Activated CD4-positive, alpha-beta T cell treated with anti-CD3 and anti-CD28 coated beads, Interleukin-10, Interleukin-2, amounts not matched to agents 100 ng/mL and 50 ng/mL, durations not matched to agents 16 hours and 8 hours (primary cell): Measurements from ENCODE around the gene RAMP3.
A peak's percentile ranks its signal among the peaks of the same experiment; 100 is the strongest.
"Not testable (repeated sequence)": the region's sequence is repeated elsewhere in the genome, so short reads cannot be mapped to it uniquely, and the experiment has no call there.

ENCODE experiments used
- DNase-seq: peaks from one replicate; pipeline ENCODE4 v3.0.0-alpha.2; 2020

The RAMP3 gene

DNA sequence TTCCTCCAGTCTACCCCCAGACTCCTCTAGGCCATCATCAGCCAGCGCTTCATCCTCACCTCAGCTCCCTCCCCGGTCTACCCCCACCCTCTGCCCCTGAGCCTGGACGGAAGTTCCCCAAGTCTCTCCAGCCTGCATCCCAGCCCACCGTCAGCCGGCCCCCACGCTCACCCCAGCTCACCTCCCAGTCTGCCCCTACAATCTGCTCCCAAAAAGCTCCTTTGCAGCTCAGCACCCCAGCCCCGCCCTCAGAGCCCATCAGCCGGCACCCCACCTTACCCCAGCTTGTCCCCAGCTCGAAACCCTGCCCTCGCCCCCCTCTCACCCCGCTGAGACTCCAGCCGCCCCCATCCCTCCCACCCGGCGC is 322 bp upstream of the RAMP3 start:
- DNase-seq, result no peak

DNA sequence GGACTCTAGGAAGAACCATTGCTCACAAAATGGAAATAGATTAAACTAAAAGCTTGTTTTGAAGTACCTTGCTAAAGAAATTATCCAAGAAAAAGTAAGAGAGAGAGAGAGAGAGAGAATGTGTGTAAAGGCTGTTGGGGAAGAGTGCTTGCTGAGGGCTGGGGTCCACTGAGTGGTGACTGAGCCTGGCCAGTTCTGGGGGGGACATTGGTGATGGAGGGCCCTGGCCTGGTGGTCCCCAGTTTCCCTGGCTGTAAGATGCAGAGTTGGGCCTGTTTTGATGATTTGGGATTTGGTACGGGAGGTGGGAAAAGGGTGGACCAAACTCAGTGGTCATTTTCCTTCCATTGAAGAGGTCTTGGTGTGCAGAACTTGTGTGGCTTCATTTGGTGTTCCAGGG is 880 bp downstream of the RAMP3 start:
- no peak for DNase-seq

DNA sequence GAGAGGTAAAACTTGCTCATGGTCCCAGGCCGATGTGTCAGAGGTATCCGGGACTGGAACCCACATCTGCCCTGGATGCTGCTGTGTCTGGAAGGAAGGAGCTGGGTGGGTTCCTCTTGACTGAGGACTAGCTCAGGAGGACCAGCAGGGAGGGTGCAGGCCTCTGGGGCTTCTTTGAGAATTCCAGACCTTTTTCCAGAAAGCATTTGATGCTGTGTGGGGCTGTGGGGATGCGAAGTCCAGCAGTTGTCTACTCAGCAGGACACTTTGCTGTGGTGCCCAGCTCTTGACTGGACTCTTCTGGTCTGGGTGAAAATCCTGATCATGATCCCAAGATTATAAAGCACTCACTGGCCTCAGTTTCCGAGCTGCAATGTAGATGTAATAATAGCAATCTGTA is 1.7 kb downstream of the RAMP3 start:
- no peak for DNase-seq

DNA sequence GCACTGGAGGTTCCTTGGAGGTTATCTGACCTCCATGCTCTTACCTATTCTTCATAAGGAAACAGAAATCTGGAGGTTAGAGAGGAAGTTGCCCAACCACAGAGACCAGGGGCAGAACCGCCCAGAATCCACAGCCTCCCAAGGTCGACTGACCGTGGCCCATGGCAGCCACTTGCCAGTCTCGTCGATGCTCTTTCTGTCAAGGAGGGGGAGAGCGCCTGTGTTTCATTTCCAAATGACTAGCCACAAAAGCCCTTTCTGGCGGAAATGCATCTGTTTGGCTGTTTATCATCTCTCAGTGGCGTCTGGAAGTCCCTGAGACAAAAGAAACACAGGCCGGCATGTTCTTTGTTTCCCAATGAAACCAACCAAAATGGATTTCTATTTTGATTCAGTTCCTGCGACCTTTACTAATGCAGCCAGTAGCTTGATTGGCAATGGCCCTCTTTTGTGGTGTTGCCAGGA is 2.9 kb downstream of the RAMP3 start:
- no peak for DNase-seq

DNA sequence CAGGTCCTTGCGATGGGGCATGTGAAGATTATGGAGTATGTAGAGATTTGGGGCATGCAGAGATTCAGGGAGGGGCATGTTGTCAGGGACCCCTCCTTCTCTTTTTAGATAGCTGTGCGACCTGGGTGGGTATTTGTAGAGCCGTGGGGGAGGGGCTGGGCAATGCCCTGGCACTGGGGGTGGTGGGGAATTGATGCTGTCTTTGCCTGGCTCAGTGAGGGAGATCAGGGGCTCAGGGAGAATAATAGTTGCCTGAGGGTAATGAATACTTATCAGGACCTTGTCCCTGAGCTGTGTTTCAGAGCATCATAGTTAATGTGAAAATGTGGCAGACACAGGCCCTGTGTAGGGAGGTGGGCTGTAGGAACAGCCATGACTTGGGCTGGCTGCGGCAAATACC is 3.5 kb downstream of the RAMP3 start:
- no peak for DNase-seq

DNA sequence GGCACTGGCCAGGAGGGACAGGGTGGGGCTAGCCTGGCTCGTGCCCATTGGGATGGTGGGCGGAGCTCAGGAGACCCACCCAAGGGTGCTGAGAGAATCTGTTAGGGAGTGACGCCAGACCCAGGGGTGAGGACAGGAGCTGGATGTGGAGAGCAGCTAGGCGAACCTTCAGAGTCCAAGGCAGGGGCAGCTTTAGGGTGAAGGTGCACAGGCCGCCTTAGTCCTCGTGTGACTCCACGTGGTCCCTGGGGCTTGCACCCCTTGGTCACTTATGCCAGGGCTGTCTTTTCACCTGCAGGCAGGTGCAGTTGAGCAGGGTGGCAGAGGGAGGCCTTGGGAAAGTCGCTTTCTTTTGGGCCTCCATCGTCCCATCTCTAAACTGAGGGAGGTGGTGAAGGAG is 4.3 kb downstream of the RAMP3 start:
- DNase-seq, result no peak

DNA sequence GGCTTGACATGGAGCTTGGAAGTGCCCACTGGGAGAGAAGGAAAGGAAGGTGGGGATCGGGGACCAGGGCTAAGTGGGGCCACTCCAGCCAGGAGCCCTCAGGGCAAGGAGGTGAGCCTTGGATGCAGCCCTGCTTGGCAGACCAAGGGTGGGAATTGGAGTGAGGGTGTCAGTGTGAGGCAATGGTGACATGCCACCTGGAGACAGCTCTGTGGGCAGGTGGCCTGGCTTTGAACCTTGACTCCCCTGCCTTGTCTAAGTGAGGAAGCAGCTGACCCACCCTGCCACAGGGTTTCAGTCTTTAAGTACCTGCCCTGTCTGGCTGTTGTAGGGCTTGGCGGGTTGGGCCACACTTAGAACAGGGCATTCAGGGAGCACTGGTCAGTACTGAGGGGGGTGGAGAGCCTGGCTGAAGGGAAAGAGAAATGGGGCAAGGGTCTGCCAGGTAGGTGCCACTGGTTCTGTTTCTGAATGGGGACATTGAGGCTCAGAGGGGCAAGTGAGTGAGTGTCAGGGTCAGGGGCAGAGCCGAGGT is 4.8 kb downstream of the RAMP3 start:
- DNase-seq, result no peak

DNA sequence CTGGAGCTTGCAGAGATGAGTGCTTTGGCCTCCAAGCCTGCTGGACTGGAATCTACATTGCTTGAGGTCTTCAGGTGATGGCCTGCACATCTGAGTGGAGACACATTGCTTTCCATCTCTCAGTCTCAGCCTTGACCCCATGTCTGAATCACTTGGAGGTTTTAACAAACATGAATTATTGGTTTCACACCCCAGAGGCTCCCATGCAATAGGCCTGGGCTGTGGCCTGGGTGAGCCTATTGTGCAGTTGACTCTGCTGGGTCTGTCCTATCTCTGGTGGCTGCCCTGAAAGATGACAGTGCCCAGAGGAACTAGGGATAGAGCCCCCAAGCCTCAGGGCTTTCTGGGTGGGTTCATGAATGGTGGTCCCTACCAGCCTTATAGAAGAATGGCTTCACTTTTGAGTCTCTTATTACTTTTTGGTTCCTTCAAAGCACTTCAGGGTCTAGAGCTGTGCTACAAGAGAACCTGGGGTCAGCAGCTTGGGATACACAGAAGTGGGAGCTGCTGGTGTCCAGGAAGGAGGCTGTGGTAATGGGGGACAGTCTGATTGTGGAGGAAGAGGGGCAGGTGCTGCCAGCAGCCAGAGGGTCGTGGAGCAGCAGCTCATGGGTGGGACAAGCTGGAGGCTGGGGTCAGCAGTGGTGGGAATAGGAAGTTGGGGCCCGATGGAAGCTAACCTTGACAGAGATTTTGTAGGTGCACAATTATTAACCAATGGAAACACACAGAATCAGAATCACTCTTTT is 5.5 kb downstream of the RAMP3 start:
- no peak for DNase-seq

DNA sequence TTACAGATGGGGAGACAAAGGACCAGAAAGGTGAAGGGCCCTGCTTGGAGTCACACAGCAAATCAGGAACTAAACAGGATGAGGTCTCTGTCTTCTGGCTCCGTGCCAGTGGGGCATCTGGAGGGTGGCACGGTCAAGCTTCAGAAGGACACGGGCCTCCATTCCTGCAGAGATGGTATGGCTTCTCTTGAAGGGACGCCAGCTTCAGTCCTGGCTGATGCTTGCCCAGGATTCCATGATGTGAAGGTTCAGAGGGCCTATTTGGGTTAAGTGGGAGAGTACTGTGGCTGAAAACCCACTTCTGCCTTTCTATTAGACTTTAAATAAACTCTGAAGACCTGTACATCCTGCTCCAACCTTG is 6.1 kb downstream of the RAMP3 start:
- DNase-seq, result no peak

DNA sequence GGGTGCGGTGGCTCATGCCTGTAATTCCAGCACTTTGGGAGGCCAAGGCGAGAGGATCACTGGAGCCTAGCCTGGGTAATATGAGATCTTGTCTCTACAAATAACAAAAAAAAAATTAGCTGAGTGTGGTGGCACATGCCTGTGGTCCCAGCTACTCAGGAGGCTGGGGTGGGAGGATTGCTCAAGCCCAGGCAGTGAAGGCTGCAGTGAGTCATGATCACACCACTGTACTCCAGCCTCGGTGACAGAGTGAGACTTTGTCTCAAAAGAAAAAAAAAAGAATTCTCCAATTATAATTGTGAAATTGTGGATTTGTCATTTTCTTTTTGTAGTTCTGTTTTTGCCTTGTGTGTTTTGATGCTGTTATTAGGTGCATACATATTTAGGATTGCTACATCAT is 6.7 kb downstream of the RAMP3 start:
- DNase-seq, result not testable (repeated sequence)

DNA sequence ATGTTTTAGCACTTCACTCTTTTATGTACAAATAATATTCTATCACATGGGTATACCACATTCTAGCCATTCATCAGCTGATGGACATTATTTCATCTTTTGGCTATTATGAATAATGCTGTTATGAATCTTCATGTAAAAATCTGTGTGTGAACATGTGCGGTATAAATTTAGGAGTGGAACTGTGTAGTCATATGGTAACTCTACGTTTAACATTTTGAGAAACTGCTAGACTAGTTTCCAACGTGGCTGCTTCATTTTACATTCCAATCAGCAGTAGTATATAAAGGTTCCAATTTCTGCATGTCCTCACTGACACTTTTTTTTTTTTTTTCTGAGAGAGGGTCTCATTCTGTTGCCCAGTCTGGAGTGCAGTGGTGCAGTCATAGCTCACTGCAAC is 8.3 kb downstream of the RAMP3 start:
- DNase-seq, result no peak

DNA sequence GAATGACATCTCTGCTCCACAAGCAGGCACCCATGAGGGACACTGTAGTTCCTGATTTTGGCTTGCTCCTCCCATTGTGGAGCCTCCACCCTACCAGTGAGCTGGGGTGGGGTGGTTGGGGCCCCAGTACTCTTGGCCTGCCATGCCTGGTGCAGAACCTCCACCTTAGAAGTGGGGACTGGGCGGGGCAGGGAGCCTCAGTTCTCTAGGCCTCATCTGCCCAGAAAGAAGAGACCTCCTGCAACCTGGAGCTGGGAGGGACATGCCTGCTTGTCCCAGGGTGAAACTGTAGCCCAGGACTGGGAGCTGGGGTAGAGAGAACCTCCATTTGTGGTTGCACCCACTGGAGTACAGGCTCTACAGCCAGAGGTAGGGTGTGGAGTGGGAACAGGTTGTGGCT is 14.4 kb downstream of the RAMP3 start:
- DNase-seq, result no peak

DNA sequence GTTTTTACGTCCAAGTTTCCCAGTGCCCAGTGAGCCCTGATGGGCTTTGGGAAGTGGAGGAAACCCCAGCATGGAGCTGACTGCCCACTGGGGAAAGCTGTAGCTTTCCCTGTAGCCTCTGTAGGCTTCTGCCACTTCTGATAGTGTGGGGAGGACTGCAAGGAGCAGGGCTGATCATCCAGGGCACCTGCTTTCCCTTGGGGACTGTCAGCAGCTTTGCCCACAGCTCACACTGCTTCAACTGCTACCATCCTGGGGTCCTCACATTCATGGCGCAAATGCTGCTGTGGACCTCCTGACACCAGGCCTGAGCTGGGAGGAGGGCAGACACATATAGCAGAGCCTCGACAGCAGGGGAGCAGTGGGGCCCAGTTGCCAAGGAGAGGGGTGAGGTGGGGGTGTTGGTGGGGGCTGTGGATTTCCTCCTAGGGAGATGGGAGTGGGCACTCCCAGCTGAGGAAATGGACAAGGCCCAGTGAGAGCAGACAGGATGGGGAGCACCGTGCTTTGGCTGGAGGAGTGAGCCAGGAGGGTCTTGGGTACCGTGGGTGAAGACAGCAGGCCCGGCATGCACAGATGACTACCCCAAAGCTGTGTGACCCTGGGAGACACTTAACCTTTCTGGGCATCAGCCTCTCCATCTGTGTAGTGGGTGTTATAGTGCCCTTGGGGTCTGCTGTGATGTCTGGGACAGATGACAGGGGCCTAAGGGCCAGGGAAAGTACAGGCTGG is 16.2 kb downstream of the RAMP3 start:
- DNase-seq, result no peak

DNA sequence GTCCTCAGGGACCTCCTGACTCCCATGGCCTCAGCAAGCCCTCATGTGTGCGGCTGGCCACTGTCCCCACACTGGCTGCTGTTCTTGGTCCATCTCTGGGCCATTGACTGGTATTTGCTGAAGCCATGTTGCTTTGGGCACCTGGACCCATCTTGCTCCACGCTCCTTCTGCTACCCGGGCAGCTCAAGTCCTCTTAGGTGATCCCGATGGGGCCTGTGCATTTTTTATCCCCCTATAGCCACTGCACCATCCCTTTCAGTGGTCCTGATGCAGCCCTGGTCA is 16.7 kb downstream of the RAMP3 start:
- no peak for DNase-seq

DNA sequence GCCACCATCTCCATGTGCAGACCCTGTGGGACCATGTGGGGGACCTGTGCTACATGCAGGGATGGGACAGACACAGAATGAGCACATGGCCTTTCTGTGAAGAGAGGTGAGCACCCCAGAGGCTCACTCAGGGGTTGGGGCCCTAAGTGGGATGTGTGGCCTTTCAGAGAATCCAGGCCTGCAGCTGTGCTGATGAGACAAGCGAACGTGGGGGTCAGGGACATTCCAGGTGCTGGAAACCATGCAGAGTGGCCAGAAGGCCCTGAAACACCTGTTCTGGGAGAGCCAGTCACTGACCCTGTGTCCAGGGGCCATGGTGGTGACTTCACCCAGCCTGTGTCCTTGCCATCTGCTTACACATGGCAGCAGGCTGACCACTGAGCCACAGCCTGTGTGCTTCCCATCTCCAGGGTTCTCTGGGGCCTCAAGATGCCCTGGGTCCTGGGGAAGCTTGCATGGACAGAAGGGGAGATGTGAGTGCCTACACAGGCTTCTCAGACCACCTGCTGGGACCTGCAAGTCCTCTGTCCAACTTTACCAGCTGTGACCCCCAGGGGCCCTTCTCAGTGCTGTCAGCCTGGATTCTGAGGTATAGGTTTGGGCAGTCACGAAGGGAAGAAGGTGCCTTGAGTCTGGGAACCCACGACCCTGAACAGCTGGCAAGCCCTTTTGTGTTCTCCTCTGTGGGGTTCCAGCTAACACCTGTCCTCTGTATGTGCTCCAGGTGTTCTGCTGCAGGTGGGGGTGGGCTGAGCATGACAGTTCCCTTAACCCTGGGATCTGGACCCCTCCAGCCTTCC is 17.6 kb downstream of the RAMP3 start:
- DNase-seq, result no peak

DNA sequence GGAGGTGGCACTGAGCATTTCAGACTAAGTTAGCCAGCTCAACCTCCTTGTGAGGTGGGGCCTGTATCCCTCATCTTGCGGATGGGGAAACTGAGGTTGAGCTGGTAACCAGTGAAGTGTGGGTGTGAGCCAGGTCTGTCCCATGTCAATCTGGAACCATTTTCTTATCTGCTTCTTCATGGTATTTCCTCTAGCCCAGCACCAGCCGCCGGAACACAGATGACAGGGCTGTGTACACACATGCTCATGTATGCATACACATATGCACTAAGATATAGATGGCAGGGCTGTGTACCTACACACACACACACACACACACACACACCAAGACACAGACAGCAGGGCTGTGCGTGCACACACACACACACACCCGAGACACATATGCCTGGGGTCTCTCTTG is 18.5 kb downstream of the RAMP3 start:
- DNase-seq, result no peak

DNA sequence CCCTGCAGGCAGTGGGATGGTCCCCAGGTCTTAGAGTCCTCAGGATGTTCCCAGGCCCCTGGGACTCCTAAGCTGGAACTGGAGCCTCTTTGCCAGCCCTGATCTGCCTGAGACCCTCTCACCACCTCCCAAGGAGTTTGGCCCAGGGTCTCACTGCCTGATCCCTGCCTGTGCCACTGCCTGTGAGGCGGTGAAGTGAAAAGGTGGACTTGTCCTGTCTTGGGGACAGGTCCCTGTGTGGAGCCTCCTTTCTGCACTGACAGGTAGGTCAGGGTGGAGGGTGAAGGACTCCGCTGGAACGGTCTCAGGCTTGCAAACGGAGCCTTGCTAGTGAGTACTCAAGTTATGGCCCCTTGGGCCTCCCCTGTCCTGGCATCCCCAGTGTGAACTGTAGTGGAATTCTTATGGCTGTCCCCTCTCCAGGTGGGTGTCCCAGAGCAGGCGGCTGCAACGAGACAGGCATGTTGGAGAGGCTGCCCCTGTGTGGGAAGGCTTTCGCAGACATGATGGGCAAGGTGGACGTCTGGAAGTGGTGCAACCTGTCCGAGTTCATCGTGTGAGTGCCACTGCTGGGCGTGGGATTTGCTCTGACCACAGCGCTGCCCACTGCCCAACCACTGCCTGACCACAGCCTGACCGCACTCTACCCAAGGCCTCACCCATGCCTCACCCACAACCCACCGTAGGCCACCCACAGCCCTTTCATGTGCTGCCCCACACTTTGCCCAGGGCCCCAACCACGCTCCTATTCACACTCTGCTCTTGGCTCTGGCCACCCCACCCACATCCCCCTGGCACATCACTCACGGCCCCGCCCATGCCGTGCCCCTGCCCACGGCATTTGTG is 19.5 kb downstream of the RAMP3 start:
- no peak for DNase-seq

DNA sequence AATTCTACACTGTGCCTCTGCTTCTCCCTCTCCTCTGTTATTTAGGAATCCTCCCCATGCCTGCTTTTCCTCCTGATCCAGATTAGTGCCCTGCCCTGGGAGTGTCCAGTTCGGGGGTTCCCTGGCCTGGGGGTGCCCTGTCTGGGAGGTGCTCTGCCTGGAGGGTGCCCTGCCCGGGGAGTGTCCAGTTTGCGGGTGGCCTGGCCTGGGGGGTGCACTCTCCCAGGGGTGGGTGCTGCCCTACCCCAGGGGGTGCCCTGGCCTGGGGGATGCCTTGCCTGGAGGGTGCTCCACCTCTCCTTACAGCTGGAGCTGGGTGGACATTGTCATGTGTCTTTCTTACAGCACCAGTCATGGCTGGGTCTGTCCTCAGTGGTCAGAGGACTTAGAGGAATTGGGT is 20.2 kb downstream of the RAMP3 start:
- no peak for DNase-seq

DNA sequence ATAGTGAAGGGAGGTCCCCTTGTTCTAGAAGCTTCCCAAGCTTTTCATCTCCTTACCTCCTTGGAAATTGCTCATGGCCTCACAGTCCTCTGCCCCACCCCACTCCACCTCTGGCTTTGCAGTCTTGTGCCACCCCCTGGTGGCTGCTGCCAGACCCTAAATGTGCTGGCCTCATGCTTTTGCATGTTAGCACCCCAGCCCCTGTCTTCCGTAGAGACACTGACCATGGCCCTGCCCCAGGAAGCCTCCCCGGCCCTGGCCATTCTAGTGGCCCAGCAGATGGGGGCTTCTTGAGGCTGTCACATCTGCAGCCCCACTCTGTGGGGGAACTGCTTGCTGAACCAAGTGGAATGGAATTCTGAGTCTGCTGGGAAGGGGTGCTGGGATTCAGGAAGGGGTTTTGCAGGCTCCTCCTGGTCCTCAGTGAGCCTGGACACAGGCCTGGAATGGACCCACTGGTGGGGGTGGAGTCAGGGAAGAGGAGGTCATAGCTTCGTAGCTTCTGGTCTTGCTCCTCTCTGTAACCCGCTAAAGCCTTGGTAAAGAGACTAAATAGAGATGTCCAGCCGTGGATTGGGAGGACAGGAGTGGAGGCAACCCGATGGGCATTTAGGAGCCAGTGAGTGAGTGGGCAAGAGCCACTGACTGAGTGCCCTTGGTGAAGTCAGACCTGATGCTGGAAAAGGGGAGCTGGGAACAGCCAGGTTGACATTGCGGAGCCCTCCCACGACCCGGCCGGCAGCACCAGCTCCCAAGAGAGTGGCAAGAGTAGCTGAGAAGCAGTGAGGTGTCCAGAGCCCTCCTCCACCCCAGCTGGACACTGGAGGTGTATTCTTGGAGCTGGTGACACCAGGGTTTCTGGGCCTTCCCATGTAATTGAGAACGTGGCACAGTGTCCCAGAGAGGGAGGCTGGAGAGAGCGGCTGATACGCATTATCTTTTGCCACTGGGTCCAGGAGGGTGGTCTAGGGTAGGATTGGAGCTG is 20.9 kb downstream of the RAMP3 start:
- DNase-seq, result peak; percentile 17

DNA sequence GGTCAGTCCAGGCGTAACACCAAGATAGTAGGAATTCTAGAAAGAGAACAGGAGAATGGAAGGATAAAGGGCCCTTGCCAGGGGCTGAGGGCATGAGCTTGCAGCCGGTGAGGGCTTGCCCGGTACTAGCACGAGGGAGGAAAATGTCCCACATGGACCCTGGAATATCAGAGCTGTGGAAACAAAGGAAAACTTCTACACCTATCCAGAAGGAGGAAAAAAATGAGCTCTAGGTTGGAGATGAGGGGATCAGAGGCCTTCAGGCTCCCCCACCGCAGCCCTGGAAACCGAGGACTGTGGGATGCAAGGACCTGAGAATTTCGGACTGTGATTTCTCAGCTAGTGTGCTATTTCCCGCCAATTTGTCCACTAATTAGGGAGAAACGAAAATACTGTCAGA is 22.1 kb downstream of the RAMP3 start:
- DNase-seq, result no peak

DNA sequence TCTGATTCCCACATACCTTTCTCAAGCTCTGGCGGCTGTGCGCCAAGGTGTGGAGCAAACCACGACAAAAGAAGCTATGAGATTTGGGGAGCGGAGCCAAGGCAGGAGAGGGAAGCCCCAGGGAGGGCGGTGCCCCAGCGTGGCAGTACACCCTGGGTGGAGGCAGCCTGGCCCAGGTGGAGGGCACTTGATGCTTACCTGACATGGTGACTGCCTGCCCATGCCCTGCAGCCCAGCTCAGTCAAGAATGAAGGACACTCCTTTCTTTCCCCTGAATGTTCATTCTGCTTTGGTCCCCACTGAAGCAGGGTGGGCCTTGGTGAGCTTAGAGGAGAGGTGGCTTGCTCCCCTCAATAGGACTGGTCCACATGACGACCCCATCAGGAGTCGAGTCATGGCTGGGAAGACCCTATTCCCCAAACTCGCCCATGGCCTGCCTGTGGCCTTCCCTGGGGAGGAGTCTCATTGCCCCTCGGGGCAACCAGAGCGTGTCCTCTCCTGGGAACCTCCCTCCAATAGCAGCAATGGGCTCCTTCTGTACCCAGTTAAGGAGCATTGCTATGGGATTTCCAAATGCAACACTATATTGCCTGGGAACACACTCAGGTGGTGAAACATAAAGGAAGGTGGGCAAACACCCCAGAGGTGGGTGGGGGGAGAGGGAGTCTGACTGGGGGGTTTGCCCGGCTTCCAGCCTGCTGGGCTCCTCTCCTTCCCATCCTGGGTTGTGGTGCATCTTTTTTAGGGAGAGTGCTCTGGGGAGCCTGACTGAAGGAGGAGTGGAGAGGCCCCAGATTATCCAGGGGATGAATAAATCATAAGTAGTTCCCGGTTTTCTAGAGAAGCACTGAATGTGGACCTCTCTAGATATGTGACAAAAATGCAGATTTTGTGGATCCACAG is 22.7 kb downstream of the RAMP3 start:
- no peak for DNase-seq
